ENCODE results near the gene SARNP.

- TF ChIP-seq TEAD4 (IDR thresholded peaks at IDR 0.05) (no peak), RAD21 (IDR thresholded peaks at IDR 0.05; ENCODE audit: low read depth) (no peak), FOXM1 (IDR thresholded peaks at IDR 0.05; ENCODE audit: borderline replicate concordance, low read depth) (no peak), ZBTB7A (IDR thresholded peaks at IDR 0.05; ENCODE audit: low read depth) (no peak), CEBPB (IDR thresholded peaks at IDR 0.05) (no peak), EGR1 (IDR thresholded peaks at IDR 0.05) (no peak), TAF1 (IDR thresholded peaks at IDR 0.05; ENCODE audit: low read depth) (no peak), REST (IDR thresholded peaks at IDR 0.05; ENCODE audit: low read depth) (no peak), EP300 (IDR thresholded peaks at IDR 0.05; ENCODE audit: borderline replicate concordance) (no peak), YY1 (IDR thresholded peaks at IDR 0.05; ENCODE audit: low read depth) (no peak), NFIC (IDR thresholded peaks at IDR 0.05) (no peak), MAX (IDR thresholded peaks at IDR 0.05) (no peak), USF1 (IDR thresholded peaks at IDR 0.05) (no peak), TCF12 (IDR thresholded peaks at IDR 0.05; ENCODE audit: low read depth) (no peak)
Observed at GRCh38 chr12:55814257-55814656, 3.3 kb downstream of the SARNP start.

Measured in Ishikawa (cell line).